Measurements from ENCODE around the gene RFFL. TPM values are rescaled to one million over a fixed set of nuclear protein-coding genes. Genes with fewer than 3 reads are reported as not detected.

RFFL gene
- total RNA-seq, 1 experiment from 2014 or later: 14.6 TPM

GRCh38 chr17:34993031-34993430 is 70.5 kb downstream of the RFFL start:
- no peaks in the 10 kb centered on the region for H3K9me3 ChIP-seq (ENCODE audit: low read length)
- no peaks in the 10 kb centered on the region for H3K27me3 ChIP-seq (ENCODE audit: low read length)
- H3K4me2 ChIP-seq (ENCODE audit: low read depth, low read length, poor library complexity, severe bottlenecking): no peak overlapping the region
- H3K27ac ChIP-seq (ENCODE audit: low read length): no peak overlapping the region
- H3K79me2 ChIP-seq (ENCODE audit: low read length): no peaks in the 10 kb centered on the region
- H2AFZ ChIP-seq (ENCODE audit: low read length): no peak overlapping the region
- H3K36me3 ChIP-seq (ENCODE audit: insufficient read depth, low read length): peaks cover 11% of the 10 kb centered on the region; the same call in 1 of the 2 replicates
- H3K9me2 ChIP-seq (replicated peaks; ENCODE audit: insufficient read depth, low read length): no peaks in the 10 kb centered on the region
- no peak overlapping the region for H3K4me3 ChIP-seq (ENCODE audit: low read length)
- no peaks in the 10 kb centered on the region for H4K20me1 ChIP-seq (ENCODE audit: insufficient read depth, low read depth, low read length)
- H3K4me1 ChIP-seq (ENCODE audit: low read length): no peaks in the 10 kb centered on the region
- no peak for DNase-seq
- no peak overlapping the region for H3K9ac ChIP-seq (ENCODE audit: low read length)

GRCh38 chr17:34991606-34992005 is 71.9 kb downstream of the RFFL start:
- H3K9me3 ChIP-seq (ENCODE audit: low read length): no peaks in the 10 kb centered on the region

GRCh38 chr17:34990921-34991365 is 72.6 kb downstream of the RFFL start:
- H3K79me2 ChIP-seq (ENCODE audit: low read length): peaks cover 5% of the 10 kb centered on the region; the same call in 1 of the 2 replicates
- no peak overlapping the region for H3K9ac ChIP-seq (ENCODE audit: low read length)
- no peak for DNase-seq
- H4K20me1 ChIP-seq (ENCODE audit: insufficient read depth, low read depth, low read length): no peaks in the 10 kb centered on the region
- no peak overlapping the region for H3K4me2 ChIP-seq (ENCODE audit: low read depth, low read length, poor library complexity, severe bottlenecking)
- no peaks in the 10 kb centered on the region for H3K9me2 ChIP-seq (replicated peaks; ENCODE audit: insufficient read depth, low read length)
- H3K27me3 ChIP-seq (ENCODE audit: low read length): no peaks in the 10 kb centered on the region
- H2AFZ ChIP-seq (ENCODE audit: low read length): no peak overlapping the region
- H3K36me3 ChIP-seq (ENCODE audit: insufficient read depth, low read length): peaks cover 16% of the 10 kb centered on the region; the same call in 1 of the 2 replicates
- H3K4me1 ChIP-seq (ENCODE audit: low read length): no peaks in the 10 kb centered on the region
- H3K9me3 ChIP-seq (ENCODE audit: low read length): no peaks in the 10 kb centered on the region
- H3K27ac ChIP-seq (ENCODE audit: low read length): no peak overlapping the region
- no peak overlapping the region for H3K4me3 ChIP-seq (ENCODE audit: low read length)

More at GRCh38 chr17:34991606-34992005, 71.9 kb downstream of the RFFL start:
- no peak for DNase-seq
- Histone ChIP-seq H3K4me3 (ENCODE audit: low read length) (no peak overlapping the region), H3K4me1 (ENCODE audit: low read length) (no peaks in the 10 kb centered on the region), H2AFZ (ENCODE audit: low read length) (no peak overlapping the region), H3K4me2 (ENCODE audit: low read depth, low read length, poor library complexity, severe bottlenecking) (no peak overlapping the region), H3K9me2 (replicated peaks; ENCODE audit: insufficient read depth, low read length) (no peaks in the 10 kb centered on the region), H4K20me1 (ENCODE audit: insufficient read depth, low read depth, low read length) (no peaks in the 10 kb centered on the region), H3K9ac (ENCODE audit: low read length) (no peak overlapping the region), H3K27ac (ENCODE audit: low read length) (no peak overlapping the region), H3K36me3 (ENCODE audit: insufficient read depth, low read length) (peaks cover 14% of the 10 kb centered on the region; the same call in 1 of the 2 replicates), H3K79me2 (ENCODE audit: low read length) (0 out of 2 replicates have a peak, but pooled peaks cover 4% of the 10 kb centered on the region), H3K27me3 (ENCODE audit: low read length) (no peaks in the 10 kb centered on the region)

- Histone ChIP-seq H3K9ac (ENCODE audit: low read length) (no peak overlapping the region), H3K9me3 (ENCODE audit: low read length) (no peaks in the 10 kb centered on the region), H3K9me2 (replicated peaks; ENCODE audit: insufficient read depth, low read length) (no peaks in the 10 kb centered on the region), H3K36me3 (ENCODE audit: insufficient read depth, low read length) (peaks cover 12% of the 10 kb centered on the region; the same call in 1 of the 2 replicates), H3K79me2 (ENCODE audit: low read length) (peaks cover 12% of the 10 kb centered on the region), H3K27me3 (ENCODE audit: low read length) (no peaks in the 10 kb centered on the region), H3K27ac (ENCODE audit: low read length) (no peak overlapping the region), H3K4me3 (ENCODE audit: low read length) (no peak overlapping the region), H4K20me1 (ENCODE audit: insufficient read depth, low read depth, low read length) (no peaks in the 10 kb centered on the region), H3K4me2 (ENCODE audit: low read depth, low read length, poor library complexity, severe bottlenecking) (no peak overlapping the region), H3K4me1 (ENCODE audit: low read length) (no peaks in the 10 kb centered on the region), H2AFZ (ENCODE audit: low read length) (no peak overlapping the region)
- no peak for DNase-seq
Measured at GRCh38 chr17:34989473-34989872, 74.0 kb downstream of the RFFL start.

- no peak overlapping the region for H3K9ac ChIP-seq (ENCODE audit: low read length)
- H3K36me3 ChIP-seq (ENCODE audit: insufficient read depth, low read length): peaks cover 13% of the 10 kb centered on the region; the same call in 1 of the 2 replicates
- no peaks in the 10 kb centered on the region for H3K27me3 ChIP-seq (ENCODE audit: low read length)
- H3K9me3 ChIP-seq (ENCODE audit: low read length): no peaks in the 10 kb centered on the region
- DNase-seq: no peak
- H3K79me2 ChIP-seq (ENCODE audit: low read length): peaks cover 20% of the 10 kb centered on the region
- no peak overlapping the region for H3K4me2 ChIP-seq (ENCODE audit: low read depth, low read length, poor library complexity, severe bottlenecking)
- no peaks in the 10 kb centered on the region for H3K9me2 ChIP-seq (replicated peaks; ENCODE audit: insufficient read depth, low read length)
- no peaks in the 10 kb centered on the region for H4K20me1 ChIP-seq (ENCODE audit: insufficient read depth, low read depth, low read length)
- no peak overlapping the region for H2AFZ ChIP-seq (ENCODE audit: low read length)
- no peak overlapping the region for H3K27ac ChIP-seq (ENCODE audit: low read length)
- no peaks in the 10 kb centered on the region for H3K4me1 ChIP-seq (ENCODE audit: low read length)
- H3K4me3 ChIP-seq (ENCODE audit: low read length): no peak overlapping the region
Measured at GRCh38 chr17:34988644-34989043, 74.9 kb downstream of the RFFL start.

GRCh38 chr17:34987232-34987631 is 76.3 kb downstream of the RFFL start:
- H3K27me3 ChIP-seq (ENCODE audit: low read length): no peaks in the 10 kb centered on the region
- no peak overlapping the region for H3K4me3 ChIP-seq (ENCODE audit: low read length)
- H3K9me3 ChIP-seq (ENCODE audit: low read length): no peaks in the 10 kb centered on the region
- H3K27ac ChIP-seq (ENCODE audit: low read length): no peak overlapping the region
- H3K4me2 ChIP-seq (ENCODE audit: low read depth, low read length, poor library complexity, severe bottlenecking): no peak overlapping the region
- H3K4me1 ChIP-seq (ENCODE audit: low read length): no peaks in the 10 kb centered on the region
- no peaks in the 10 kb centered on the region for H4K20me1 ChIP-seq (ENCODE audit: insufficient read depth, low read depth, low read length)
- peaks cover 29% of the 10 kb centered on the region for H3K79me2 ChIP-seq (ENCODE audit: low read length)
- DNase-seq: no peak
- no peak overlapping the region for H3K9ac ChIP-seq (ENCODE audit: low read length)
- no peak overlapping the region for H2AFZ ChIP-seq (ENCODE audit: low read length)
- peaks cover 15% of the 10 kb centered on the region; the same call in 1 of the 2 replicates for H3K36me3 ChIP-seq (ENCODE audit: insufficient read depth, low read length)
- H3K9me2 ChIP-seq (replicated peaks; ENCODE audit: insufficient read depth, low read length): no peaks in the 10 kb centered on the region

GRCh38 chr17:34981538-34982241 is 81.8 kb downstream of the RFFL start:
- no peak for DNase-seq
- H4K20me1 ChIP-seq (ENCODE audit: insufficient read depth, low read depth, low read length): no peaks in the 10 kb centered on the region
- peak overlapping the region; percentile 73 for H3K27ac ChIP-seq (ENCODE audit: low read length)
- H3K4me1 ChIP-seq (ENCODE audit: low read length): peaks cover 21% of the 10 kb centered on the region
- H3K4me3 ChIP-seq (ENCODE audit: low read length): peak overlapping the region; percentile 73
- no peaks in the 10 kb centered on the region for H3K9me2 ChIP-seq (replicated peaks; ENCODE audit: insufficient read depth, low read length)
- H3K9ac ChIP-seq (ENCODE audit: low read length): peak overlapping the region; percentile 92
- no peaks in the 10 kb centered on the region for H3K9me3 ChIP-seq (ENCODE audit: low read length)
- peak overlapping the region; percentile 96 for H3K4me2 ChIP-seq (ENCODE audit: low read depth, low read length, poor library complexity, severe bottlenecking)
- H3K79me2 ChIP-seq (ENCODE audit: low read length): peaks cover 39% of the 10 kb centered on the region
- peaks cover 7% of the 10 kb centered on the region; the same call in 1 of the 2 replicates for H3K36me3 ChIP-seq (ENCODE audit: insufficient read depth, low read length)
- no peaks in the 10 kb centered on the region for H3K27me3 ChIP-seq (ENCODE audit: low read length)
- no peak overlapping the region for H2AFZ ChIP-seq (ENCODE audit: low read length)

GRCh38 chr17:34980681-34981537 is 82.6 kb downstream of the RFFL start:
- Histone ChIP-seq H3K27ac (ENCODE audit: low read length) (peak overlapping the region; percentile 73), H3K4me2 (ENCODE audit: low read depth, low read length, poor library complexity, severe bottlenecking) (peak overlapping the region; percentile 96), H3K79me2 (ENCODE audit: low read length) (peaks cover 38% of the 10 kb centered on the region), H3K4me3 (ENCODE audit: low read length) (peak overlapping the region; percentile 73), H3K9me3 (ENCODE audit: low read length) (no peaks in the 10 kb centered on the region), H3K9ac (ENCODE audit: low read length) (peak overlapping the region; percentile 92), H3K27me3 (ENCODE audit: low read length) (no peaks in the 10 kb centered on the region), H3K9me2 (replicated peaks; ENCODE audit: insufficient read depth, low read length) (no peaks in the 10 kb centered on the region), H3K4me1 (ENCODE audit: low read length) (peaks cover 21% of the 10 kb centered on the region), H4K20me1 (ENCODE audit: insufficient read depth, low read depth, low read length) (no peaks in the 10 kb centered on the region), H2AFZ (ENCODE audit: low read length) (peak overlapping the region; percentile 94; the same call in 1 of the 2 replicates), H3K36me3 (ENCODE audit: insufficient read depth, low read length) (0 out of 2 replicates have a peak, but pooled peaks cover 5% of the 10 kb centered on the region)
- DNase-seq: peak; percentile 91

All from Karpas-422 (cell line).